Stimulated activated CD4-positive, alpha-beta T cell treated with anti-CD3 and anti-CD28 coated beads, TNF-alpha, amount 100 ng/mL, for 4 hours (primary cell): Measurements from ENCODE around the gene MAPK8IP1.
A peak's percentile ranks its signal among the peaks of the same experiment; 100 is the strongest.

Source experiments
- DNase-seq, 3 experiments: peaks; one replicate each; pipeline ENCODE4 v3.0.0-alpha.2; 2020; ENCODE audit warnings: low read depth in 3 of 3

Gene MAPK8IP1

GRCh38 chr11:45907911-45908370, 22.5 kb downstream of the MAPK8IP1 start:
- DNase-seq = no peak

GRCh38 chr11:45909594-45910475, 24.4 kb downstream of the MAPK8IP1 start:
- DNase-seq = no peak

GRCh38 chr11:45910623-45911022, 25.2 kb downstream of the MAPK8IP1 start:
- DNase-seq = no peak

- no peak for DNase-seq
Measured at GRCh38 chr11:45913514-45913913, 28.1 kb downstream of the MAPK8IP1 start.

- no peak for DNase-seq
Measured at GRCh38 chr11:45913942-45914635, 28.6 kb downstream of the MAPK8IP1 start.

GRCh38 chr11:45915446-45915845, 30.0 kb downstream of the MAPK8IP1 start:
- DNase-seq = no peak

- no peak for DNase-seq
Measured at GRCh38 chr11:45917286-45917622, 31.8 kb downstream of the MAPK8IP1 start.

- DNase-seq = peak; percentile 81 to 91 (median 90)
Measured at GRCh38 chr11:45917623-45918330, 32.3 kb downstream of the MAPK8IP1 start, which contains the start of gene PEX16. Gene PEX16 (minus strand): TSS chr11:45917877. CDS start chr11:45917811, 66 bp downstream.

GRCh38 chr11:45918331-45918941, 33.0 kb downstream of the MAPK8IP1 start:
- peak; percentile 29 to 39 (median 29) for DNase-seq

GRCh38 chr11:45918962-45919675, 33.7 kb downstream of the MAPK8IP1 start:
- no peak for DNase-seq

- no peak for DNase-seq
Measured at GRCh38 chr11:45919806-45920530, 34.5 kb downstream of the MAPK8IP1 start.

- DNase-seq = no peak
Measured at GRCh38 chr11:45920531-45921477, 35.4 kb downstream of the MAPK8IP1 start.

- no peak for DNase-seq
Measured at GRCh38 chr11:45921561-45922424, 36.3 kb downstream of the MAPK8IP1 start.

GRCh38 chr11:45922425-45923082, 37.1 kb downstream of the MAPK8IP1 start, which contains the start of gene LARGE2:
Gene LARGE2 (plus strand): TSS chr11:45922656. CDS start chr11:45922883, 227 bp downstream.
- no peak for DNase-seq

GRCh38 chr11:45924036-45924915, 38.8 kb downstream of the MAPK8IP1 start:
- no peak for DNase-seq

GRCh38 chr11:45924927-45925326, 39.5 kb downstream of the MAPK8IP1 start:
- no peak for DNase-seq

- no peak for DNase-seq
Measured at GRCh38 chr11:45925550-45925949, 40.1 kb downstream of the MAPK8IP1 start.
